NCI-H2196 (cell line): ENCODE results near the gene ZCCHC14.
"Not testable (repeated sequence)": the region's sequence is repeated elsewhere in the genome, so short reads cannot be mapped to it uniquely, and the experiment has no call there.

Experiments used
- DNase-seq: peaks from one replicate; lab custom pipeline; 2025; ENCODE audit not compliant: unreplicated experiment; lab: John Stamatoyannopoulos, UW

Gene ZCCHC14

DNA sequence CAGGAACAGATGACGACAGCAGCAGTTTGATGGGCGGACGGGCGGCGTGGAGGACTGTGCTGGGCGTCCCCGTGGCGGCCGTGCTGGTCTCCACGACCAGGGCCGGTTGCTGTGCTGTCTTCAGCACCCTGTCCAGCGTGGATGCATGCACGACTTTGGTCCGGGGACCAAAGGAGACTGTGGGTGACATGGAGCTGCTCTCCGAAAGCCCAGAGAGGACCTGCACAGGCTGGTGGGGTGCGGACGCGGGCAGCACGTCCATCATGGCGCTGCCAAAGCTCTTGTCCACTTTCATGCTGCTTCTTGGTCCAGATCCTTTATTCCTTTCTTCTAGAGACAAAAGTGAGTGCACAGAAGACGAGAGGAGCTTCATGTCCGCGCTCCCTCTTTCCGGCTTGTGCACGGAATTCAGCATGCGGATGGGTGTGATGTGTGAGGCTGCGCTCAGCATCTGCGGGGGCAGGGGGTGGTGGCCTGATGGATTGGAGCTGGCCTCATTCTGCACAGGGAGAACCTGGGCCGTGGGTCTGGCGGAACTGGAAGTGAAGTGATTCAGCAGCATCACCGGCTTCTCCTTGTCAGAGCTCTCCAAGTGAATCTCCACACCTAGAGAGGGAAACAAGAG lies 80.3 kb downstream of the ZCCHC14 start:
- DNase-seq, result no peak

DNA sequence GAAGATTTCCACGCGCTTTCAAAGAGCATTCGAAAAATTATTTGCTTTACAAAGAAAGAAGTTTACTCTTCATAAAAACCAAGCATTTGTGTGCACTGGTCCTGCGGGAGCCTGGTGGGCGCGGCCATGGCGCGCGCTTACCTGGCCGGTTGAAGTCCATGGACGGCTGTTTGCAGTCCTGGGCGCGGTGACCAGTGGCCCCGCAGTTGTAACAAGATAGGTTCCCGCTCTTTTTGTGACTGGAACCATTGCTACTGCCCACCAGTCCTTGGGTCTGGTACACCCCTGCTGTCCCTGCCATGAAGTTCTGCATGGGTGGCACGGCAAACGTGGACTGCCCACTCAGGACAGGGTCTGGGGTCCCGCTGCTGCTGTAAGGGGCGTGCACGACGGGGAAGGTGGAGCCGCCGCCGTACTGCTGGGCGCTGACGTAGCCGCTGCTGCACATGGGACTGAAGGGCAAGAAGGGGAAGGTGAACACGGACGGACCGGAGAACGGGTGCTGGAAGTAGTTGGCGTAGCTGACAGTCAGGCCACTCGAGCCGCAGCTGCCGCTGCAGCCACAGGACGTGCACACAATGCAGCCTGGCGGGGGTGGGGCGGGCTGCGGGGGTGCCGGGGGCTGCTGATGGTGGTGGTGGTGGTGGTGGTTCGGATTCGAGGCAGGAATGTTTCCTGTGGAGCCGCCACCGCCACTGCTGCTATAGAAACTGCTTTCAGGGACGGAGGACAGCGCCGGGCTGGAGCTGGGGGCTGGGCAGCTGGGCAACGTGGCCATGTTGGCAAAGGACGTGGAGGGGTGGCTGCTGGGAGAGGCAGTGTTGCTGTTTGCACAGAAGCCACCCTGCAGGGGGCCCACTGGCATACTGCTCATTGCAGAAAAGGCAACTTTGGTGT lies 81.2 kb downstream of the ZCCHC14 start:
- no peak for DNase-seq

DNA sequence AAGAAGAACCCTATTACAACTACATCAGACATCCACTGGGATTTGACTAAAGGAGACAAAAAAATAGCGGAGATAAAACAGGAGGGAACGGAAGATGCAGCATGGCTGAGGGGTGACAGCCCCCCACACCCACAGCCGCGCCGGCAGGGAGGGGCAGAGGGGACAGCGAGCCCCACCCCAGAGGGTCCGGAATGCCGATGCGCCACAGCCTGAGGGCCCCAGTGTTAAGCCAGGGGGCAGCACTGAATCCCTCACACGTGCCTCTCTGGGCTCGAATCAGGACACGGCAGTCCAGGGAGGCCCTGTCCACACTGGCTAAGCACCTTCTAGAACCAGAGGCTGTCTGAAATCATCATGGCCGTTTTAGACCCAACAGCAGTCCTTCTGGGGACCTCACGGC lies 81.9 kb downstream of the ZCCHC14 start:
- DNase-seq, result no peak

DNA sequence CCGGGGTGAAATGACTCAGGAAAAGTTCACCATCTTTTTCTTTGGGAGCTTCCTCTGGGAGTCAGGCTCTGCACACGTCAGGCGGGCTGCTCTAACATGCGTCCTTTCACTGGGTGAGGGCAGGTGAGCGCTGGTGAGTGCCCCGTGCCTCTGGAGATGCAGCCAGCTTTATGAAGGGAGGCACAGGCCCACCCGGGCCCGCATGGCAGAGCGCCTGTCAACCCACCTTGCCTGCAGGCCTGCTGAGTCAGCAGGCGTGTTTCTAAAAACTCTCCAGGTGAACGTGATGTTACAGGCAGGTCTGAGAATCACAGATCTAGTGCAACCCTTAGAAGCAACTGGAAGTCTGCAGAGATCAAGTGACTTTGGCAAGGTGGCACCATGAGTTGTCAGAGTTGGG lies 82.3 kb downstream of the ZCCHC14 start:
- DNase-seq, result no peak

GRCh38 chr16:87409781-87410180 lies 83.0 kb downstream of the ZCCHC14 start:
- no peak for DNase-seq

- no peak for DNase-seq
These were observed 83.7 kb downstream of the ZCCHC14 start for GRCh38 chr16:87409153-87409552.

- no peak for DNase-seq
These were observed 85.2 kb downstream of the ZCCHC14 start for GRCh38 chr16:87407511-87408112.

DNA sequence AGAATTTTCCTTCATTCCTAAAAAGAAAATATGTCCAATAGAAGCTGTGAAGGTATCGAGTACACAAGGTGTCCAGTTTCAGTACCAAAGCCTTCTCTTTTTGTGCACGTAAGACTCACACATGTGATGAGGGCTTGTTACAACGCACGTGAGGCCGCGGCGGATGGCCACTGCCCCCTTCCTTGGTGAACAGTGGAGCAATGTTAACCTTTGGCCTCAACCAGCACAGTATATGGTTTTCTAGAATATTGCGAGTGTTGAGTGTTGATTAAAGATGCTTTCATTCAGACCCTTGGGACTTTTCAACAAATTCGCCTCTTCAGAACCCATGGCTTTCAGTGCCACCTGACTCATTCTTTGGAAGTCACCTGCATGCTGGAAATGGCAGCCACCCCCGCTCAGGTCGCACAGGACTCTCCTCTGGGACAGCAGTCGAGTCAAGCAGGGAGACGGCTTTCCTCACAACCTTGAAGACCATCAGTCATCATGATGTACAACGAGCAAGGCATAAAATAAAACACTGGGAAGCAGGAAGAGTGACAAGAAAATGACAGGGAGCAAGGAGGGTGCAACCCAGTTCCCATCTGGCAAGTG lies 86.2 kb downstream of the ZCCHC14 start:
- DNase-seq, result no peak

DNA sequence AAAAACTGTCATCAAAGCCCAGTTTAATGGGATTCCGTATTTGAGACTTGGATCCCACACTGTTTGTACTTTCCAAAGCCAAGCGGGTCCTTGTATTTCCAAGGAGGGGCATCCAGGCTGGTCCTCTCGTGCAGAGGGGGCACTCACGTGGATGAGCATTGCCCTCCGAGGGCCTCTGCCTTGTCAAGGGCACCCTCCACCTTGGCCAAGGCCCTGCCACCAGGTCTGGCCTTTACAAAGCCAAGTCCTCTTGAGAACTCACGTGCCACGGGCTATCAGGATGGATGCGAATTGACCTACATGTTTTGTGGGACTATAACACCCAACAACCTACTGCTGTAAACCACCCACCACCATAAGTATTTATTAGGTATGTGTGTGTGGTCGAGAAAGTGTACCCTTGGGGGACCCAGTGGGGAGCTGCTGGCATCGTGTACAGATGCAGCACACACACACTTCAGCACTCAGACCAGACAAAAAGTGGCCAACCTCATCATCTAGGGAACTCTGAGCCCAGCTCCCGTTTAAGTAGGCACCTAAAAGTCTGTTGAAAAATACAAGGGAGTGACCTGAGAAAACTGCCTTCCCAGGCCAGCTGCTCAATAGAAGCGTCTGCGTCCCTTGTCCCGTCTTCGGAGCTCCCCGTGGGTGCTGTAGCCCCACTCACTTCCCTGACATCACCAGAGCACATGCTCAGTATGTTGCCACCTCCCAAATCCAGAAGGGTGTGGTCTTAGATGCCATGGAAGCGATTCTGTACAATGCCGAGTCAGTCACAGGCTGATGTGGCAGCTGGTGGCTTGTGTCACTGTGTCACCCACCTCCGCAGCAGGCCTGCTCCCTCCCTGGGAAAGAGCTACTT lies 87.8 kb downstream of the ZCCHC14 start:
- DNase-seq, result no peak

GRCh38 chr16:87395181-87395842 lies 97.5 kb downstream of the ZCCHC14 start:
- no peak for DNase-seq

DNA sequence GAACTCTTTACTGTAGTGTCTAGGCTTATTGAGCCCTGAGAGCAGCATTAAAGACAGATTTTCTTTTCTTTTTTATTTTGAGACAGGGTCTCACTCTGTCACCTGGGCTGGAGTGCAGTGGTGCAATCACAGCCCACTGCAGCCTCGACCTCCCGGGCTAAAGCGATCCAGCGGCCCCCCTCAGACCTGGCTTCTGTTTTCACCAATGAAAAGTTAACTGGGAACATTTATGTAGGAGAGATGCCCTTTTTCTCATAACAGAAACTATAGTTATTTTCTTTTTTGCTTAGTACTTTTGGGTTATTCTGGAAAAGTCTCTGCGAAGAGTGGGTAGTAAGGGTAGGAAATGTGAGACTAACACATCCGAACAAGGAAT lies 99.2 kb downstream of the ZCCHC14 start:
- DNase-seq, result no peak

GRCh38 chr16:87392821-87393679 lies 99.8 kb downstream of the ZCCHC14 start:
- DNase-seq, result no peak

DNA sequence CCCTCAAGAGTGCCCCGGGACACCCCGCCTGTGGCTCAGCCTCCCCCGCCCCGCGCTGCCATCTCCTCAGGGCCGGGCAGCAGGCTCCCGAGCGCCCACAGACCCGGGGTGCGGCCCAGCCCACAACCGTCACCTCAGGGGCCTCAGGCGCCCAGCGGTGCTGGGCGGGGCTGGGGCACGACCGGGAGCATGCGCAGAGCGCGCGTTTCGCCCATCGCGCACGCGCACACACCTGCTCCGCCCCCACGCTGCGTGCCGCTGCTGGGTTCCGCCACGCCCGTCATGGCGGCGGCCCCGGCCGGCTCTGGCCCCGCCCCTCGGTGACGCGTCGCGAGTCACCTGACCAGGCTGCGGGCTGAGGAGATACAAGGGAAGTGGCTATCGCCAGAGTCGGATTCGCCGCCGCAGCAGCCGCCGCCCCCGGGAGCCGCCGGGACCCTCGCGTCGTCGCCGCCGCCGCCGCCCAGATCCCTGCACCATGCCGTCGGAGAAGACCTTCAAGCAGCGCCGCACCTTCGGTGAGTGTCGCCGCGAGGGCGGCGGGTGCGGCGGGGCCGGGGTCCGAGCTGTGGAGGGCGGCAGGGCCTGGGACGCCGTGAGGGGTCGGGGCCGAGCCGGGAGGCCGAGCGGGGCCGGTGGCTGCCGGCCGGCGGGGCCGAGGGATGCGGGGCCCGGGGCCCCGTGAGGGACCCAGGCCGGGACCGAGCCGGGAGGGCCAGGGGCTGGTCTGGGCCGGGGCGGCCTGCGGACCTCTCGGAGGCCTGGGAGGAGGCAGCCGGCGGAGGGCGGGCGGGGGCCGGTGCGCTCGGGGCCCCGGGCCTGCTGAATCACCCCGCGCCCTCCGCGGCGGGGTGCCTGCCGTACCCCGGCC lies 100.6 kb downstream of the ZCCHC14 start, which contains the start of gene MAP1LC3B:
Gene MAP1LC3B (plus strand): TSS at position 387 of the 871 bp plus-strand sequence. CDS start 92 bp downstream, at position 479.
- DNase-seq, result peak; percentile 86

DNA sequence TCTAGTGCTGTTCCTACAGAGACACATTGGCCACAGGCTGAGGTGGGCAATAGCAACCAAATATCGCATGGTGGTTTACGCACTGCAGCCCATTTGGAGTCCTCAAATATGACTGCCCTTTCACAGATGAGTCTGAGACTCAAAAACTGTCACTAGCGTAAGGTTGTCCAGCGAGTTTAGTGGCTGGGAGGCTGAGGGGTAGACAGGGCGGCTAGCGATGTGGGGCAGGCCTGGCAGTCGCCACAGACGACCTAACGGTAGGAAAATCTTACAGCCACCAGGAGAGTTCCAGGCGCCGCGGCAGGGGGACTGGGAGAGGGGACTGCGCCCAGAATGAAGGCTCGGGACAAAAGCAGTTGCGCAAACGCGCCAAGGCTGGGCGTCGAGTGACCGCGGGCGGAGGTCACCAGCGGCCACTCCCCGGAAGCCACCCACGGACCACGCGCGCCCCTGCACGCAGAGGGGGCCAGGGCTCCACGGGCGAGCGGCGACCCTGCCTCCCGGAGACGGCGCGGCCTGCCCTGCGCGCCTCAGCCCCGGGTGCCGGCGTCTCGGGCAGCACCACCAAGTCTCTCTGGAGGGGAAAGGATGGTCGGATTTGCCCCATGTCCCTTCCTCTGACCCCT lies 101.4 kb downstream of the ZCCHC14 start:
- no peak for DNase-seq

DNA sequence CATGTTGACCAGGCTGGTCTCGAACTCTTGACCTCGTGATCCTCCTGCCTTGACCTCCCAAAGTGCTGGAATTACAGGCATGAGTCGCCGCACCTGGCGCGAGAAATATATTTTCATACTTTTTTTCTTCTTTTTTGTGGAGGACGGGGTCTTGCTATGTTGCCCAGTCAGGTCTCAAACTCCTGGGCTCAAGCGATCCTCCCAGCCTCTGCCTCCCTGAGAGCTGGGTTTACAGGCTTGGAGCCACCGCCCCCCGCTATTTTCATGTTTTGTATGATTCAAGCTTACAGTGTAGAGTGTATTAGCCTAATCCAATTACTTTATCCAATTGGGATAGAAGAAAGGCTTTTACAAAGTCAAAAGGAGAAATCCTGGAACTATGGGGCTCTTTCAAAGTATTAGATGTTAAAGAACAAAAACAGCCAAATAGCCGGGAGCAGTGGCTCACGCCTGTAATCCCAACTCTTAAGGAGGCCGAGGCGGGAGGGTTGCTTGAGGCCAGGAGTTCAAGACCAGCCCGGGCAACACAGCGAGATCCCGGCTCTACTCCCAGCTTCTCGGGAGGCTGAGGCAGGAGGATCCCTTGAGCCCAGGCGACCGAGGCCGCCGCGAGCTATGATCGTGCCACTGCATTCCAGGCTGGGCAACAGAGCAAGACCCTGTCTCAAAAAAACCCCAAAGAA lies 102.0 kb downstream of the ZCCHC14 start:
- no peak for DNase-seq

- not testable (repeated sequence) for DNase-seq
These were observed 102.9 kb downstream of the ZCCHC14 start for GRCh38 chr16:87389914-87390313.

DNA sequence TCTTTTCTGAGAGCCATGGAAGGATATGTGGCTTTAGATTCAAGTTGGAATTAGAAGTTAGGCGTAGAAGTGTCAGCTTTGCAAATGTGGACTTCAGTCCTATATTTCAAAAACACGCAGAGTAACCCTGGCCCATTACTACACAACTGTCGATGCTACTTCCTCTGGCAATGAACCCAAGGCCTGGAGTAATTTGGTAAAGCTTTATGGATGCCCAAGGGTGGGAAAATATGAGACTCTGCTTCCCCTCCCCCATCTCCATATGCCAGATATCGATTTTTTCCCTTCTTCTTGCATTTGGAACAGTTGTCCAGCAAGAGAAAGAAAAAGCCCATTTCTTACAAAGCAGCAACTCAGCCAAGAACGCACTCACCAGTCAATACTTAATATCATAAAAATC lies 103.6 kb downstream of the ZCCHC14 start:
- no peak for DNase-seq
